Jurkat, Clone E6-1 (cell line): ENCODE results near the gene TWIST2.

Experiments
- DNase-seq: peaks from one replicate; pipeline ENCODE4 v3.0.0-alpha.2; 2011; ENCODE audit warnings: low read depth, low spot score
- H3K4me3 ChIP-seq: 2 replicates; pipeline ENCODE4 v1.5.1; 2011; ENCODE audit warnings: mild to moderate bottlenecking, low read length, control low read depth, moderate library complexity

TWIST2 gene

GRCh38 chr2:238854246-238854645 is 6.4 kb downstream of the TWIST2 start:
- H3K4me3 ChIP-seq: no peak overlapping the region
- DNase-seq: no peak

- DNase-seq: no peak
- H3K4me3 ChIP-seq: no peak overlapping the region
Observed at GRCh38 chr2:238854699-238855229, 6.9 kb downstream of the TWIST2 start.

- H3K4me3 ChIP-seq: no peak overlapping the region
- DNase-seq: no peak
Observed at GRCh38 chr2:238855299-238855698, 7.4 kb downstream of the TWIST2 start.

- no peak overlapping the region for H3K4me3 ChIP-seq
Observed at GRCh38 chr2:238855891-238856580, 8.2 kb downstream of the TWIST2 start.

GRCh38 chr2:238856713-238857567 is 9.1 kb downstream of the TWIST2 start:
- DNase-seq: no peak
- H3K4me3 ChIP-seq: no peak overlapping the region

More at GRCh38 chr2:238855891-238856580, 8.2 kb downstream of the TWIST2 start:
- DNase-seq: no peak

- no peak for DNase-seq
- H3K4me3 ChIP-seq: no peak overlapping the region
Observed at GRCh38 chr2:238857959-238858358, 10.1 kb downstream of the TWIST2 start.

GRCh38 chr2:238859636-238860347 is 11.9 kb downstream of the TWIST2 start:
- no peak for DNase-seq
- H3K4me3 ChIP-seq: no peak overlapping the region

GRCh38 chr2:238861013-238861730 is 13.3 kb downstream of the TWIST2 start:
- no peak for DNase-seq
- no peak overlapping the region for H3K4me3 ChIP-seq

- no peak for DNase-seq
- no peak overlapping the region for H3K4me3 ChIP-seq
Observed at GRCh38 chr2:238861766-238862315, 14.0 kb downstream of the TWIST2 start.

- DNase-seq: no peak
- no peak overlapping the region for H3K4me3 ChIP-seq
Observed at GRCh38 chr2:238862701-238863100, 14.8 kb downstream of the TWIST2 start.

- no peak overlapping the region for H3K4me3 ChIP-seq
- DNase-seq: no peak
Observed at GRCh38 chr2:238863231-238863630, 15.3 kb downstream of the TWIST2 start.

GRCh38 chr2:238863749-238864206 is 15.9 kb downstream of the TWIST2 start:
- DNase-seq: no peak
- no peak overlapping the region for H3K4me3 ChIP-seq

GRCh38 chr2:238864207-238865014 is 16.5 kb downstream of the TWIST2 start:
- no peak overlapping the region for H3K4me3 ChIP-seq
- no peak for DNase-seq

- no peak for DNase-seq
- H3K4me3 ChIP-seq: no peak overlapping the region
Observed at GRCh38 chr2:238865015-238865719, 17.3 kb downstream of the TWIST2 start.

- DNase-seq: no peak
Observed at GRCh38 chr2:238865744-238866355, 18.0 kb downstream of the TWIST2 start.

GRCh38 chr2:238866656-238867277 is 18.9 kb downstream of the TWIST2 start:
- no peak for DNase-seq
- no peak overlapping the region for H3K4me3 ChIP-seq

More at GRCh38 chr2:238865744-238866355, 18.0 kb downstream of the TWIST2 start:
- H3K4me3 ChIP-seq: no peak overlapping the region
